Stimulated activated CD8-positive, alpha-beta memory T cell treated with anti-CD3 and anti-CD28 coated beads, Interleukin-2, amount 100 ng/mL, for 48 hours (primary cell): ENCODE measurements around the gene FBXL3.
A peak's percentile ranks its signal among the peaks of the same experiment; 100 is the strongest.

ENCODE experiments used
- DNase-seq, 2 donors: peaks; one replicate each; pipeline ENCODE4 v3.0.0-alpha.2; 2020; ENCODE audit warnings: low read depth in 2 of 2

Gene FBXL3

GRCh38 chr13:77026861-77027621, at the start of gene FBXL3:
TSS of gene FBXL3 (minus strand) at chr13:77027159. CDS start at chr13:77021860, 5,299 bp downstream.
- DNase-seq: peak; percentile 63 to 71

GRCh38 chr13:77067519-77067918, 40.6 kb upstream of the FBXL3 start:
- DNase-seq: no peak

GRCh38 chr13:77065461-77066147, 38.6 kb upstream of the FBXL3 start:
- DNase-seq: no peak

- no peak for DNase-seq
Observed at GRCh38 chr13:77062097-77062496, 35.1 kb upstream of the FBXL3 start.

- no peak for DNase-seq
Observed at GRCh38 chr13:77061362-77061761, 34.4 kb upstream of the FBXL3 start.

- DNase-seq: no peak
Observed at GRCh38 chr13:77056886-77057285, 29.9 kb upstream of the FBXL3 start.

GRCh38 chr13:77056382-77056781, 29.4 kb upstream of the FBXL3 start:
- no peak for DNase-seq

- DNase-seq: no peak
Observed at GRCh38 chr13:77055158-77055557, 28.2 kb upstream of the FBXL3 start.

GRCh38 chr13:77053192-77053591, 26.2 kb upstream of the FBXL3 start:
- DNase-seq: no peak

- no peak for DNase-seq
Observed at GRCh38 chr13:77048681-77049080, 21.7 kb upstream of the FBXL3 start.

- no peak for DNase-seq
Observed at GRCh38 chr13:77047649-77048343, 20.8 kb upstream of the FBXL3 start.

- DNase-seq: no peak
Observed at GRCh38 chr13:77042566-77043177, 15.7 kb upstream of the FBXL3 start.

GRCh38 chr13:77040835-77041234, 13.9 kb upstream of the FBXL3 start:
- DNase-seq: no peak

- DNase-seq: no peak
Observed at GRCh38 chr13:77040076-77040475, 13.1 kb upstream of the FBXL3 start.

- no peak for DNase-seq
Observed at GRCh38 chr13:77038907-77039480, 12.0 kb upstream of the FBXL3 start.

GRCh38 chr13:77036279-77036678, 9.3 kb upstream of the FBXL3 start:
- DNase-seq: no peak

- DNase-seq: no peak
Observed at GRCh38 chr13:77034881-77035280, 7.9 kb upstream of the FBXL3 start.

- DNase-seq: no peak
Observed at GRCh38 chr13:77033717-77034302, 6.9 kb upstream of the FBXL3 start.

GRCh38 chr13:77031656-77032243, 4.8 kb upstream of the FBXL3 start:
- no peak for DNase-seq

GRCh38 chr13:77029436-77029835, 2.5 kb upstream of the FBXL3 start:
- DNase-seq: no peak

GRCh38 chr13:77028202-77028601, 1.2 kb upstream of the FBXL3 start:
- DNase-seq: no peak
